GM12878 (cell line): ENCODE results near the gene PPM1N. TPM values are rescaled to one million over a fixed set of nuclear protein-coding genes. Genes with fewer than 3 reads are reported as not detected.

Experiments used
- ATAC-seq: fragments of 200-7000 bp; cut with Tn5 transposase; 3 replicates; pipeline ENCODE4 v1.9.1; 2020; ENCODE audit warnings: mild to moderate bottlenecking, moderate library complexity
- BruUV-seq: library from RNA; stranded (reverse); fragments of 400-500 nt; replicated peaks from 2 replicates; lab custom pipeline; 2021; lab: Mats Ljungman, UMichigan
- CTCF ChIA-PET: fragments of 300-600 bp; sonication (Branson Sonifier 250); formaldehyde crosslinking; extraction: SDS; loops from one replicate; lab custom pipeline; 2021; ENCODE audit warnings: inconsistent platforms; lab: Yijun Ruan, JAX
- POLR2A ChIA-PET: fragments of 350-600 bp; formaldehyde crosslinking; extraction: SDS; loops from one replicate; lab custom pipeline; 2021; ENCODE audit warnings: inconsistent platforms; lab: Charles Lee
- RAD21 ChIA-PET: fragments of 300-600 bp; sonication (Branson Sonifier 250); formaldehyde crosslinking; loops from one replicate; lab custom pipeline; 2023; ENCODE audit warnings: antibody characterized with exemption; ENCODE audit not compliant: unreplicated experiment; lab: Charles Lee
- SMC1A ChIA-PET: fragments of 300-600 bp; sonication (Branson Sonifier 250); formaldehyde crosslinking; loops from one replicate; lab custom pipeline; 2023; ENCODE audit not compliant: unreplicated experiment, uncharacterized antibody; lab: Charles Lee
- DNase-seq: peaks from one replicate; pipeline ENCODE4 v3.0.0-alpha.2; 2011; ENCODE audit warnings: low read depth, low spot score
- FAIRE-seq: peaks from 3 replicates; lab custom pipeline; 2011; peaks lifted over from hg19 to GRCh38; lab: Jason Lieb, UNC
- H2AFZ ChIP-seq: 2 replicates; pipeline ENCODE4 v1.6.0; 2011; ENCODE audit warnings: low read depth, low read length, control low read depth; ENCODE audit not compliant: control insufficient read depth
- H3K27ac ChIP-seq: 2 replicates; pipeline ENCODE4 v1.5.1; 2011; ENCODE audit warnings: control low read depth; ENCODE audit not compliant: control insufficient read depth, insufficient read depth
- H3K27me3 ChIP-seq, 2 experiments: replicated peaks in 1 of 2; 2 replicates each; pipeline versions ENCODE4 v1.6.0 to v1.6.1; 2011; ENCODE audit warnings: low read length in 1 of 2; ENCODE audit not compliant: control insufficient read depth in 2 of 2, insufficient read depth in 2 of 2
- H3K36me3 ChIP-seq, 2 experiments: 2 replicates each; pipeline ENCODE4 v1.5.1; 2011; ENCODE audit warnings: low read length in 1 of 2; ENCODE audit not compliant: control insufficient read depth in 2 of 2, insufficient read depth in 2 of 2
- H3K4me1 ChIP-seq: 2 replicates; pipeline ENCODE4 v1.6.1; 2011; ENCODE audit warnings: mild to moderate bottlenecking, low read length, moderate library complexity, mixed read lengths; ENCODE audit not compliant: control insufficient read depth, insufficient read depth
- H3K4me2 ChIP-seq: 2 replicates; pipeline ENCODE4 v1.6.0; 2011; ENCODE audit warnings: control low read depth; ENCODE audit not compliant: control insufficient read depth, insufficient read depth
- H3K4me3 ChIP-seq: fragments of 200-600 bp; sonication (generic); 2 replicates; pipeline ENCODE4 v1.5.1; 2016
- H3K79me2 ChIP-seq: 2 replicates; pipeline ENCODE4 v1.6.0; 2011; ENCODE audit warnings: low read length; ENCODE audit not compliant: control insufficient read depth, insufficient read depth
- H3K9ac ChIP-seq: 2 replicates; pipeline ENCODE4 v1.8.0; 2011; ENCODE audit warnings: low read length, control low read depth, mixed read lengths; ENCODE audit not compliant: control insufficient read depth, insufficient read depth
- H3K9me3 ChIP-seq: replicated peaks from 3 replicates; pipeline ENCODE4 v1.5.1; 2011; ENCODE audit warnings: mild to moderate bottlenecking, low read length; ENCODE audit not compliant: control insufficient read depth, insufficient read depth
- H4K20me1 ChIP-seq: 2 replicates; pipeline ENCODE4 v1.6.0; 2011; ENCODE audit not compliant: control insufficient read depth, insufficient read depth
- BACH1 ChIP-seq: fragments of 450-650 bp; IDR thresholded peaks from 2 replicates; pipeline ENCODE4 v1.6.1; 2017; ENCODE audit warnings: mild to moderate bottlenecking, borderline replicate concordance
- BCL3 ChIP-seq: IDR thresholded peaks from 2 replicates; pipeline ENCODE4 v1.6.1; 2011; ENCODE audit warnings: borderline replicate concordance, low read depth, mild to moderate bottlenecking, moderate library complexity, low read length; ENCODE audit not compliant: insufficient read depth, poor library complexity, severe bottlenecking
- EGR1 ChIP-seq, 2 experiments: IDR thresholded peaks; 1 replicate in 1 of 2; 2 replicates in 1 of 2; pipeline ENCODE4 v1.6.1; 2011 to 2012; ENCODE audit warnings: low read depth in 2 of 2, low read length in 2 of 2, borderline replicate concordance in 1 of 2, mild to moderate bottlenecking in 1 of 2, moderate library complexity in 1 of 2
- FOXM1 ChIP-seq: IDR thresholded peaks from 2 replicates; pipeline ENCODE4 v1.6.1; 2012; ENCODE audit warnings: low read depth, mild to moderate bottlenecking, inconsistent platforms, low read length, moderate library complexity
- whole genome bisulfite sequencing: methylation state at CpG from one replicate; pipeline ENCODE4 v1.1.6; 2016; ENCODE audit warnings: low lambda C conversion rate; ENCODE audit not compliant: insufficient replicate concordance, insufficient coverage; ENCODE audit errors: missing lambda C conversion rate; 5-methylcytosine and 5-hydroxymethylcytosine counted together
- in situ Hi-C: fragments of 300-500 bp; cut with MboI; formaldehyde crosslinking; loops from 9 replicates; pipeline ENCODE4 v1.14.3; 2018; ENCODE audit warnings: mixed read lengths
- intact Hi-C: fragments of 100-400 bp; cut with micrococcal nuclease; formaldehyde crosslinking; loops from one replicate; pipeline ENCODE4 v1.14.2; 2022; ENCODE audit not compliant: unreplicated experiment
- polyA plus RNA-seq, 11 experiments: library from polyadenylated mRNA; depleted of rRNA in 4 of 11; unstranded in 6 of 11; stranded (reverse) in 5 of 11; fragments of >200 nt; fragmentation: Nextera tagmentation in 4 of 11; fragmentation: Illumina TruSeq in 1 of 11; extraction: Ambion mirVana in 4 of 11; extraction: Trizol in 1 of 11; gene quantifications; 1 replicate in 1 of 11; 2 replicates in 10 of 11; pipeline versions ENCODE4 v1.2.1 to v1.2.3, GENCODE V29; 2011 to 2016; ENCODE audit warnings: inconsistent platforms in 2 of 11, missing spikeins in 2 of 11, low read depth in 1 of 11
- total RNA-seq, 4 experiments: library from RNA; depleted of rRNA in 3 of 4; stranded (reverse); fragments of >200 nt in 3 of 4; fragmentation: Illumina TruSeq in 1 of 4; extraction: Trizol in 1 of 4; gene quantifications; 2 replicates each; pipeline versions ENCODE4 v1.2.1 to v1.2.3, GENCODE V29; 2013 to 2021
- TF ChIP-seq, protein P1 (sequence below): fragments of 150-350 bp; IDR thresholded peaks from 2 replicates; pipeline ENCODE4 v1.6.1; 2014; ENCODE audit warnings: mild to moderate bottlenecking, low read depth, low read length
- TF ChIP-seq, protein P2 (sequence below): fragments of 450-650 bp; conservative IDR thresholded peaks from 2 replicates; pipeline ENCODE4 v1.6.1; 2017; ENCODE audit warnings: mild to moderate bottlenecking, moderate library complexity

PPM1N gene
- total and polyA plus RNA-seq, 10 of the 15 experiments (the other 5 are each of a cell fraction or from before 2014, with no cell fraction given), result 1.6 to 5.4 (median 3.7) TPM

- BruUV-seq, result no TSS peak
- no peaks in the 10 kb centered on the region for H3K79me2 ChIP-seq
Measured at GRCh38 chr19:45468803-45469131, 29.5 kb upstream of the PPM1N start.

More at GRCh38 chr19:45468803-45469131, 29.5 kb upstream of the PPM1N start:
- FAIRE-seq, result no peak
- 3% methylated on average over 19 of the region's 19 CpGs for WGBS
- peak overlapping the region; percentile 100 for H3K4me2 ChIP-seq
- intact Hi-C loops, result loop anchor here (2.0 kb wide), 1 partner anchor 18 kb away; no protein-coding TSS in a partner anchor
- in situ Hi-C loops, result loop anchor here (25.0 kb wide), 1 partner anchor 1706 kb away; the partner anchor contains the start of gene SMG9
- no peaks in the 10 kb centered on the region for H3K36me3 ChIP-seq
- POLR2A ChIA-PET, result interaction anchor here (0.6 to 2.3 kb wide), 16 partner anchors 10 to 350 kb away, joined by 3 to 13 read pairs (median 4); partner anchors contain the start of gene QPCTL
- no peaks in the 10 kb centered on the region for H3K9me3 ChIP-seq
- H3K27ac ChIP-seq, result peak overlapping the region; percentile 73
- H3K27me3 ChIP-seq, result peaks cover 0 to 2% of the 10 kb centered on the region in 2 experiments; a peak in 2 of 4 replicates
- peaks cover 3% of the 10 kb centered on the region; the same call in 1 of the 2 replicates for H4K20me1 ChIP-seq
- TF ChIP-seq FOXM1 (no peak), BCL3 (peak; percentile 12), BACH1 (0 out of 2 replicates have a peak, but pooled peaks have one; percentile 25), EGR1 (IDR thresholded peaks at IDR 0.05; ENCODE audit: borderline replicate concordance in 1 of 2, low read depth in 2 of 2, low read length in 2 of 2) (no peak)
- TF ChIP-seq, protein P1, sequence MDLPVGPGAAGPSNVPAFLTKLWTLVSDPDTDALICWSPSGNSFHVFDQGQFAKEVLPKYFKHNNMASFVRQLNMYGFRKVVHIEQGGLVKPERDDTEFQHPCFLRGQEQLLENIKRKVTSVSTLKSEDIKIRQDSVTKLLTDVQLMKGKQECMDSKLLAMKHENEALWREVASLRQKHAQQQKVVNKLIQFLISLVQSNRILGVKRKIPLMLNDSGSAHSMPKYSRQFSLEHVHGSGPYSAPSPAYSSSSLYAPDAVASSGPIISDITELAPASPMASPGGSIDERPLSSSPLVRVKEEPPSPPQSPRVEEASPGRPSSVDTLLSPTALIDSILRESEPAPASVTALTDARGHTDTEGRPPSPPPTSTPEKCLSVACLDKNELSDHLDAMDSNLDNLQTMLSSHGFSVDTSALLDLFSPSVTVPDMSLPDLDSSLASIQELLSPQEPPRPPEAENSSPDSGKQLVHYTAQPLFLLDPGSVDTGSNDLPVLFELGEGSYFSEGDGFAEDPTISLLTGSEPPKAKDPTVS, result peak; percentile 87; the same call in 1 of the 2 replicates
- TF ChIP-seq, protein P2, sequence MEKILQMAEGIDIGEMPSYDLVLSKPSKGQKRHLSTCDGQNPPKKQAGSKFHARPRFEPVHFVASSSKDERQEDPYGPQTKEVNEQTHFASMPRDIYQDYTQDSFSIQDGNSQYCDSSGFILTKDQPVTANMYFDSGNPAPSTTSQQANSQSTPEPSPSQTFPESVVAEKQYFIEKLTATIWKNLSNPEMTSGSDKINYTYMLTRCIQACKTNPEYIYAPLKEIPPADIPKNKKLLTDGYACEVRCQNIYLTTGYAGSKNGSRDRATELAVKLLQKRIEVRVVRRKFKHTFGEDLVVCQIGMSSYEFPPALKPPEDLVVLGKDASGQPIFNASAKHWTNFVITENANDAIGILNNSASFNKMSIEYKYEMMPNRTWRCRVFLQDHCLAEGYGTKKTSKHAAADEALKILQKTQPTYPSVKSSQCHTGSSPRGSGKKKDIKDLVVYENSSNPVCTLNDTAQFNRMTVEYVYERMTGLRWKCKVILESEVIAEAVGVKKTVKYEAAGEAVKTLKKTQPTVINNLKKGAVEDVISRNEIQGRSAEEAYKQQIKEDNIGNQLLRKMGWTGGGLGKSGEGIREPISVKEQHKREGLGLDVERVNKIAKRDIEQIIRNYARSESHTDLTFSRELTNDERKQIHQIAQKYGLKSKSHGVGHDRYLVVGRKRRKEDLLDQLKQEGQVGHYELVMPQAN, result peak; percentile 15
- TF ChIP-seq, all 136 proteins: peak for 4
- Histone ChIP-seq H3K9ac (peak overlapping the region; percentile 76), H3K4me3 (peak overlapping the region; percentile 82), H3K4me1 (peaks cover 14% of the 10 kb centered on the region), H2AFZ (peak overlapping the region; percentile 96)
- peak; percentile 47 for ATAC-seq
- DNase-seq, result no peak
- SMC1A ChIA-PET, result interaction anchor here (1.0 to 4.8 kb wide), 7 partner anchors 9 to 64 kb away, joined by 3 to 52 read pairs (median 4); partner anchors contain the start of gene PPP1R13L
- CTCF ChIA-PET, result interaction anchor here (1.0 to 5.2 kb wide), 11 partner anchors 9 to 66 kb away, joined by 3 to 71 read pairs (median 6); no protein-coding TSS in a partner anchor
- RAD21 ChIA-PET, result interaction anchor here (1.2 to 4.3 kb wide), 7 partner anchors 9 to 173 kb away, joined by 3 to 64 read pairs (median 8); partner anchors contain the start of gene PPP1R13L
